ENCODE data around the gene ARPC1A.
"Not testable (repeated sequence)": the region's sequence is repeated elsewhere in the genome, so short reads cannot be mapped to it uniquely, and the experiment has no call there.

ARPC1A gene

GRCh38 chr7:99407872-99408378 is 82.2 kb downstream of the ARPC1A start:
- DNase-seq (ENCODE audit: low read depth in 3 of 3, low spot score in 1 of 3), result no peak

- DNase-seq (ENCODE audit: low read depth in 3 of 3, low spot score in 1 of 3), result peak; percentile 86 to 92 (median 88)
Observed at GRCh38 chr7:99408379-99409191, 82.9 kb downstream of the ARPC1A start, which contains the start of the genes BUD31 and PDAP1. BUD31 (plus strand) TSS chr7:99408969; CDS start chr7:99411093, 2,124 bp downstream. PDAP1 (minus strand) TSS chr7:99408597; CDS start chr7:99408548, 49 bp downstream.

- no peak for DNase-seq (ENCODE audit: low read depth in 3 of 3, low spot score in 1 of 3)
Observed at GRCh38 chr7:99409192-99409572, 83.5 kb downstream of the ARPC1A start.

- DNase-seq (ENCODE audit: low read depth in 3 of 3, low spot score in 1 of 3), result no peak
Observed at GRCh38 chr7:99409806-99410205, 84.1 kb downstream of the ARPC1A start.

- DNase-seq (ENCODE audit: low read depth in 3 of 3, low spot score in 1 of 3), result no peak
Observed at GRCh38 chr7:99410635-99411034, 84.9 kb downstream of the ARPC1A start.

- not testable (repeated sequence) for DNase-seq (ENCODE audit: low read depth in 3 of 3, low spot score in 1 of 3)
Observed at GRCh38 chr7:99415513-99416127, 89.9 kb downstream of the ARPC1A start.
